Measurements from ENCODE around the gene HABP4. TPM values are rescaled to one million over a fixed set of nuclear protein-coding genes. Genes with fewer than 3 reads are reported as not detected.
A peak's percentile ranks its signal among the peaks of the same experiment; 100 is the strongest.

Gene HABP4
- total RNA-seq, 1 donor from 2014 or later, result 6.9 TPM

DNA sequence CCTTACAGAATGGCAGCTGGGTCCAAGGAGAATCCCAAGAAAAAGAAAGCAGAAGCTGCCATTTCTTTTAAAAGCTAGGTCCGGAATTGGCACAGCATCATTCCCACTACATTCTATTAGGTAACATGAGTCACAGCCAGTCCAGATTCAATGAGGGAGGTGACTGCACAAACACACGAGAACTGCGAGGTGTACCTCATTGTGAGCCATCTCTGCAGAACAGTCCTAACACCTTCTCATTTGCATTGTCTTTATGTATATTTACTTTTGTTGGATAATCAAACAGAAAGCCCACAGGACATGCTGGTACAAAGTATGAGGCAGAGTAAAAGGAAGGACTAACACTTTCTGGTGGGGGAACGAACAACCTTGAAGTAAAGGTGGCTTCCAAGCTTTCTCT, 14.6 kb upstream of the HABP4 start:
- DNase-seq (ENCODE audit: low read depth in 2 of 2), result no peak

DNA sequence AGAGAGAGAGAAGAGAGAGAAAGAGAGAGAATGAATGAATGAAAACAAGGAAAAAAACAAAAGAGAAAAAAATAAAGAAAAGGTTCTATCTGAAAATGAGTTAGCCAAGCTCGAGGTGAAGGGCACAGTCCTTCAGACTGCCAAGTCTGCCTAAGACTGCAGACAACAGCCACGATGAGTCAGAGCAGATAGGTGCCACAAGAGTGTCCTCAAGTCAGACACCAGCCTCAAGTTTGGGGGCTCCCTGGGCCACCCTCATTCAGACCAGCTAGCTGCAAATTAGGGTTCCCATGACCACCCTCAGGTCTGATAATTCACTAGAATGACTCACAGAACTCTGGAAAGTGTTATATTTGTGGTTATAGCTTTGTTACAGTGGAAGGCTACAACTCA, 13.9 kb upstream of the HABP4 start:
- no peak for DNase-seq (ENCODE audit: low read depth in 2 of 2)

DNA sequence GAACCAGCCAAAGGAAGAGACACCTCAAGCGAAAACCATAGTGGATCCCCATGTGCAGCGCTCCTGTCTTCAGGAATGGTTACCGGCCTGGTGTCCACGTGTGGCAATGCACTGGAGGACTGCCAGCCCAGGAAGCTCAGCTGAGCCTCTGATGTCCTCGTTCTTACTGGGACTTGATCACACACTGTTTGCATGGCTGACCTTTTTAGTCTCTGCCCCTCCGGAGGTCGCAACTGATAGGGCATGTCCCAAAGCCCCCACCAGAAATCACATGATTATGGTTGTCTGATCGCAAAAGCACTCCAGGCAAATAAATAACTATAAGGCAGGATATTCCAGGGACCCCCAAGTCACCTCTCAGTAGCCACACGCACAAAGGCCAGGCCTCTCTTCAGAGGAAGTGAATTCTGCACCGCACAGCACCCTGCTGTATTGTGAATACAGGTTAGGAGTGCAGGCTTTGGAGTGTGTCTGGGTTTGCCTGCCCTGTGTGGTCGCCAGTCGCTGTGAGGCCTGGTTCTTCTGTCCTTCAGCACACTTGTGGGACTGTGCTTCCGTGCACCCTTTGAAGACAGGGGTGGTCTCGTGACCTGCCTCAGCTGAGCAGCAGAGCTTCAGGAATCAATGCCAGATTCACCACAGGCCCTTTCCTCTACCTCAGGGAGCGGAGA, 13.4 kb upstream of the HABP4 start:
- no peak for DNase-seq (ENCODE audit: low read depth in 2 of 2)

DNA sequence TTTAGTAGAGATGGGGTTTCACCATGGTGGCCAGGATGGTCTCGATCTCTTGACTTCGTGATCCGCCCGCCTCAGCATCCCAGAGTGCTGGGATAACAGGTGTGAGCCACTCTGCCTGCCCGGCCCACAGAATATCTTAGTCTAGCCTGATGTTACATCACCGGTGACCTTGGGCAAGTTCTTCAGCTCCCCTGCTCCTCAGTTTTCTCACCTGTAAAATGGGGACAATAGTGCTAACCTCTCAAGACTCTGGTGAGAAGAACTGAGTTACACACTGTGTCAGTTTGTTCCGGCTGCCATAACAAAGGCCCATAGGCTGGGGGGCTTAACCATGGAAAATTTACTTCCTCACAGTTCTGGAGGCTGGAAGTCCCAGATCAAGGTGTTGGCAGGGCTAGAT, 12.5 kb upstream of the HABP4 start:
- no peak for DNase-seq (ENCODE audit: low read depth in 2 of 2)

DNA sequence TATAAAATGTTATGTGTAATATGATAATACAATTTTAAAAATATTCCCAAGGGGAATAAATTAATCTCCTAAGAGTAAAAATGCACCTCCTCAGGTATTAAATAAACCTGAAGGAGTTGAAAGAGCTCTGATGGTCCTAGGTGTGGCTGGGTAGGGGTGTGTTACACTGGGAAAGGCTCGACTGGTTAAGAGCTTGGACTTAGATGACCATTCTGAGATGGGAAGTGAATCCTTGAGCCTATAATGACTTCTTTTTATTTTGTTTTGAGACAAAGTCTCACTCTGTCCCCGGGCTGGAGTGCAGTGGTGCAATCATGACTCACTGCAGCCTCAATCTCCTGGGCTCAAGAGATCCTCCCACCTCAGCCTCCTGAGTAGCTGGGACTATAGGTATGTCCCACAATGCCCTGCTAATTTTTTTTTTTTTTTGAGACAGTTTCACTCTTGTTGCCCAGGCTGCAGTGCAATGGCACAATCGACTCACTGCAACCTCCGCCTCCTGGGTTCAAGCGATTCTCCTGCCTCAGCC, 9.2 kb upstream of the HABP4 start:
- no peak for DNase-seq (ENCODE audit: low read depth in 2 of 2)

DNA sequence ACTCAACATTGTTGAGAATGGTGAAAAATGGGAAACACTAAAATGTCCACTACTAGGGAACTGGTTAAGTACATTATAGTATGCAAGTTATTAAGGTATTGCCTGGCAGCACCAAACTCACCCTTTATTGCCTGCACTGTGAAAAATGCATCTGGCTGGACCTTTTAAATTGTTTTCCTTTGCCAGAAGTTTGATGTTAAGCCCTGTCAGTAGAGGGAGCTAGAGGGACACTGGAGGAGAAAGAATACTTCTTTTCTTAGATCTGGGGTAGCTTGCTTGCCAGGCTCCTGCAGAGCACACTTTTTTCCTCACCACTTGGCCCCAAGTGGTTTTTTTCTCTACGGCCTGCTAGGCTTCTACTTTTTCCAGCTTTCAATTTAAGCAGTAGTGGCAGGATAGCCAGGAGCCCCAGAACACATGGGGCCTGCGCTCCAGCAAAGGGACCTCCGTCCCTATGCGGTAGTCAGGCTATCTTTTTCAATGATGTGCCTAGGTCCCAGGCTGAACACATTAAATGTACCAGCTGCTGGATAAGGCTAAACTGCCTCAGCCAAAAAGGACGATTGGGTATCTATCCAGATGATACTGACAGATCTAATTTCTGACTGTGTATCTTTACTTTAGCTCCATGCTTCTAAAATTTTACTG, 8.0 kb upstream of the HABP4 start:
- DNase-seq (ENCODE audit: low read depth in 2 of 2), result peak; percentile 31 to 46

DNA sequence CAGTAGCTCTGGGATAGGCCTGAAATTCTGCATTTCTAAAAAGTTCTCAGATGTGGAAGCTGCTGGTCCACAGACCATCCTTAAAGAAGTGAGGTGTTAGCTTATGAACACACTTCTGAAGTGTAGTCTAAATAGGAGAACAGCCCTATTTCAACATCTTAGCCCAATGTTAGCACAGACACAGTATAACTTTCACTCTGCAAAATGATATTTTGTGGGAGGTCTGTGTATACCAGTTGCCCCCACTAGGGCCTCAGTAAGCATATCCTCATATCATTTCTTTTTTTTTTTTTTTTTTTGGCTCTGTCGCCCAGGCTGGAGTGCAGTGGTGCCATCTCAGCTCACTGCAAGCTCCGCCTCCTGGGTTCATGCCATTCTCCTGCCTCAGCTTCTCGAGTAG, 7.5 kb upstream of the HABP4 start:
- DNase-seq (ENCODE audit: low read depth in 2 of 2), result no peak

DNA sequence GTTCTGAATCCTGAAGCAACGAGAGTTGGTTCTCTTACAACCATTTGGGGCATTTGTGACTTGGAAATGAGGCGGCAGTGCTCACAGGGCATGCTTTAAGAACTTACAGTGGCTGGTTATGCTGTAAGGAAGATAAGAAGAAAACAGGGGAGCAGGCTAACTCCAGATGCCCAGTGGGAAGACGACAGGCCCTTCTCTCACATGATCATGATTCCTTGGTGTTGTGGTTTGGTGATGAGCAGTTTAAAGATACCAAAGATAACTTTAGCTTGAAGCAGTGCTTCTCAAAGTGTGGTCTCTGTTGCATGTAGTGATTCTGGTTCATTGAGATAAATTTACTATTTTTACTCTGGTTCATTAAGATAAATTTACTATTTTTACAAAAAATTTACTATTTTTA, 2.6 kb upstream of the HABP4 start:
- no peak for DNase-seq (ENCODE audit: low read depth in 2 of 2)

DNA sequence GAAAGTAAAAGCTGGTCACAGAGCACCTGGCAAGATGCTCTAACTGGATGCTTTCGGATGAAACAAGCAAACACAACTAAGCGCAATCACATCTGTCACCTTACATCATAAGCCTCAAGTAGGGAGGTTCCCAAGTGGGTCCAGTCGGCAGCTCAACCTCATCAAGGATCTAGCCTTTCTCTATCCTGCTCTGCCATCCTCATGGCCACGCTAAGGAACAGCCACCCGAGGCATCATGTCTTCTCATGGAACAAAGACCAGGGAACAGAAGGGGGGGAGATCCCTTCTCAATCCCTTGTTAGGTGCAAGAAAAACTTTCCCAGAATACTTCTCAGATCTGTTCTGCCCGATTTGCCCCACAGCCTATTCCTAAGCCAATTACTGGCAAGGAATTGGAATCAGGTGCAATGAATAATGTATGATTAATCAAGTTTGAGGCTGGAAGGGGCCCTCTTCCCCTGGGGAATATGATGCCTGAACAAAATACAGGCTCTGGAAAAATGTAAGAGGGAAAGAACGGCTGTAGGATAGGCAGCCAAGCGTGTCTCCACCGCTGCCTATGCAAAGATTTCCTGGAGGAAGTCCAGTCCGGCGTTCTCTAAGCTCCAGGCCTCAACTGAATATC, 1.3 kb upstream of the HABP4 start:
- DNase-seq (ENCODE audit: low read depth in 2 of 2), result no peak

DNA sequence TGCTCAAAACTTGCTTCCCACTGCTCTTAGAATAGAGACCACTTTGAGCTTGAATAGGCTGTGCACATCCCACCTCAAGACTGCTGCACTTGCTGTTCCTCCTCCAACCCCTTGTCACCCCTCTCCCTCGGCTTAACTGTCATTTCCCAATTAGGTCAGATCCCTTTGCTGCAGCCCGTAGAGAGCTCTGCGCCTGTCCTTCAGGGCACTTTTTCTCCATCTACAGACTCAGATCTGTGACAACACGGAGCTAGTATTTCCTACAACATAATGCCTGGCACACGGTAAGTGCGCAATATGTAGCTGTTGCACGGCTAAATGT, 485 bp upstream of the HABP4 start:
- no peak for DNase-seq (ENCODE audit: low read depth in 2 of 2)

DNA sequence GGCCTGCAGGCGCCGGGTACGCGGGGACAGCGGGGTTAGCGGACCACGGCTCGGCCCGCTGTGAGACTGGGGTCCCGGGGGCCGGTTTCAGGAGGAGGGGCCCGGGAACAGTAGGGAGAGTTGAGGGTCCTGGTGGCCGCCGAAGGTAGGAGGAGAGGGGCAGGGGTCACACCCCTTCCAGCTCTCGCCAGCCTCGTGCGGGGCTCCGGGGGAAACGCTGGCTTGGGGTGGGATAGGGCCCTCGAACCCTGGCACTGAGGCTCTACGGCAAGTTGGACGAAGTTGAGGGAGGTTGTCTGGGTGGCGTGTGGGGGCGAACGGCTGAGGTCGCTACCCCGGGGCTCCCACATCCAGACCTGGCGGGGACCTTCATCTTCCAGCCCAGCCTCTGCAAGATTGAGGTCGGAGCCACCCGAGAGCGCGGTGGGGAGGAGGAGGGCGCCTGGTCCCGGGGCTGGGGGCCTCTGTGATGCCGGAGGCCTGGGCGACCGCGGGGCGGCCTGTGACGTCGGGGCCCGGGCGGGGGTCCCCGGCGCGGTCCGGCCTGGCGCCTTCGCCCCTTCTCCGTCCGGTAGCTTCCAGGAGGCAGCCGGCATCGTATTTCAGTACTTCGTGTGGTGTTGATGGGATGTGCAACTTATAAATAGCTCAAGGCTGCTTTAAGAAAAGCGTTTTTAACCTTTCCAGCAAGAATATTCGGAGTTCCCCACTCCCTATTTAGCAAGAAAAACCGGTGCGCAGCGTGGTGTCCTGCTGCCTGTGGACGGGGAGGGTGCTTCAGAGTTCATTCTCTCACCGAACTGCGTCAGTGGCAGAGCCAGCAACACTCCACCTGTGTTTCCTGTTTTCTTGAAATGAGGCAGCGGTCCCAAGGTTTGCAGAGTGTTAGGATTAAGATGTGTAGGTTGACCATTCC, 902 bp downstream of the HABP4 start:
- DNase-seq (ENCODE audit: low read depth in 2 of 2), result peak; percentile 37 to 60

DNA sequence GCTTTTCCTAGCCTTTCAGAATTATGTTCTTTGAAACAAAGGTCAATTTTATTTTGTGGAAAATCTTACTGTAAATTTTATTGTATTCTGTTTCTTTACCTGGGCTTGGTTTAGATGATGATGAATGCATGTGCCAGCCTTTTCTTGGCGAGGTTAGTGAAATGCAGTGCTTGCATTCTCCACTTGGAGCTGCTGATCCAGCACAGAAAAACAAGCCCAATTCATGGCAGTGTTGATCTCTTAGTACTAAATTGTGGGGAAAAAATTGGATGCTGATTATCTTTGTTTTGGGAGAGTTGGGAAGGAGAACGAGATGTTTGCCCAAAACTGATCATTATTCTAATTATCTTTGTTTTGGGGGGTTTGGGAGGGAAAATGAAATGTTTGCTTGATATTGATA, 3.7 kb downstream of the HABP4 start:
- peak; percentile 49 to 79 for DNase-seq (ENCODE audit: low read depth in 2 of 2)

DNA sequence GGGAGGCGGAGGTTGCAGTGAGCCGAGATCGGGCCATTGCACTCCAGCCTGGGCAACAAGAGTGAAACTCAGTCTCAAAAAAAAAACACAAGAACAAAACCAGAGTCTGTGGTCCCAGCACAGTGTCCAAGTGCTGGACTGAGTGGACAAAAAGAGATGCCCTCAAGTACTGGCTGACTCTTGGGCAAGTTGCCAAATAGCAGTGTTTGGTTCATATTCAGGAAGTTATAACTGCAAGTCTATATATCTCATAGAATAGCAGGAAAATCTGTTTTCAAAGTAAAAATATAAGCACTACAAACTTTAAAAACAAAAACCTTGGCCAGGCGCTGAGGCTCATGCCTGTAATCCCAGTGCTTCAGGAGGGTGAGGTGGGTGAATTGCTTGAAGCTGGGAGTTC, 7.3 kb downstream of the HABP4 start:
- DNase-seq (ENCODE audit: low read depth in 2 of 2), result peak; percentile 28 to 66

DNA sequence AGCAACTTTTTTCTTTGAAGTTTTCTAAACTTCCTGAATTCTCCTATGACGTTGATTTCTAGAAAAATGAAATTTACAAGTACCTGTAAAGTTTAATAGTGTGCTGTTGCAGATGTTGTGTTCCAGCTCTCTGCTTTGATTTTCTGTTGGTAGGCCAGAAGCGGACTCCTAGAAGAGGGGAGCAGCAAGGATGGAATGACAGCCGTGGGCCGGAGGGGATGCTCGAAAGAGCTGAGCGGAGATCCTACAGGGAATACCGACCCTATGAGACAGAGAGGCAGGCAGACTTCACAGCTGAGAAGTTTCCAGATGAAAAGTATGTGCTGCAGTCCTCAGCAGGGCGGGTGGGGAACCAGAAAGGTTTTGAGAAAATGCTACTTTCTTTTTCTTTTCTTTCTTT, 8.3 kb downstream of the HABP4 start:
- no peak for DNase-seq (ENCODE audit: low read depth in 2 of 2)

DNA sequence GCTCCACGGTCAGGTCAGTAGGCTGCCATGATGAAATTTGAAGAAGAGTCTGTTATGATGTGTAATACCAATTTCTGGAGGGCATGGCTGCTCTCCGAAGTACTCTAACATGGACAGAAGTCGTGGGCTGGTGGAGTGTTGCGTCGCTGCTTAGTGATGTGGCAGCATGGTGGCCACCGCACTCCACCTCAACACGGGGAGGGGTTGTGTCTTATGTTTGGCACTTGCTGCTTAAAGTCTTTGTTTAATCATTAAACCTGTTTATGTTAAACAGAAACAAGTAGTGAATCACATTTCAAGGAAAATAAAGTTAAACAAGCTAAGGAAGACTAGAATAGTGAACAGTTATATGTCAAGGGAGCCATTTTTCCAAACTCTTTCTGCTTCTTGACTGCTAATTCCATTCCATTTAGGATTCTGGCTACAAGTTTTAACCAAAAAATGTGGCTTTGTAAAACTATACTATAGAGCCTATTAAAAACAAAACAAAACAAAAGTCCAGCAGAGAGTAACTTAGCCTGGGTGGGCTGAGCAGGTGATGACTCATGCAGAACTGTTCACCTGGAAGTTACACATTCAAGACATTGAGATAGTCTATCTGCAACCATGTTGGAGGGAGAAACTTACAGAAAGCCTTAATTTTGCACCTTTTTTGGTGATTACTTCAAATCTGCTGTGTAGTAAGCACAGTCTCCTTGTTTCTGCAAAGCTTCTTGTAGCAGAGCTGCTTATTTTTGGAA, 9.5 kb downstream of the HABP4 start:
- DNase-seq (ENCODE audit: low read depth in 2 of 2), result no peak

DNA sequence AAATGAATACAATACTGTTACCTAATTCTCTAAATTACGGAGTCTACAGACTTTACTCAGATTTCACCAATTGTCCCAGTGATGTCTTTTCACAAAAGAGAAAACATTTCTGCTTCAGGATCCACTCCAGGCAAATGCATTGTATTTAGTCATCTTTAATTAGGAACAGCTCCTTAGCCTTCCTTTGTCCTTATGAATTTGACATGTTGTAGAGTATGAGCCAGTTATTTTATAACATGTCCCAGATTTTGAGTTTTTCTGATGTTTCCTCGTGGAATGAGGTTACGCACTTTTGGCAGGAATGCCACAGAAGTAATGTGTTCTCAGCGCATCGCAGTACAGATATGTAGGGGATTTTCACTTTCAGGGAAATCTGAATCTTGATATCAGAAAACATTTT, 10.5 kb downstream of the HABP4 start:
- DNase-seq (ENCODE audit: low read depth in 2 of 2), result no peak

DNA sequence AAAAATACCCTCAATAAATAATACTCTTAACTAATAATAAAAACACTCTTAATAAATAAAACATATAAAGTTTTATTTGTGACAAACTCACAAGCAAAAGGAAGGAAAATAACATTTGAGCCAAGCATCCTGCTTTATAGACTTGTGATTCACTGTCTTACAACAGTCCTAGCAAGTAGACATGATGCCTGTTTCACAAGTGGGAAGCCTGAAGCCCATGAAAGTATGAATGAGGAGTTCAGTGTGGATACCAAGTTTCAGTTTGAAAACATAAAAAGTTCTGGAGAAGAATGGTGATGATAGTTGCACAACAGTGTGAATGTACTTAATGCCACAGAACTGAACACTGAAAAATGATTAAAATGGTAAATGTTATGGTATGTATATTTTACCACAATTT, 10.9 kb downstream of the HABP4 start:
- no peak for DNase-seq (ENCODE audit: low read depth in 2 of 2)

DNA sequence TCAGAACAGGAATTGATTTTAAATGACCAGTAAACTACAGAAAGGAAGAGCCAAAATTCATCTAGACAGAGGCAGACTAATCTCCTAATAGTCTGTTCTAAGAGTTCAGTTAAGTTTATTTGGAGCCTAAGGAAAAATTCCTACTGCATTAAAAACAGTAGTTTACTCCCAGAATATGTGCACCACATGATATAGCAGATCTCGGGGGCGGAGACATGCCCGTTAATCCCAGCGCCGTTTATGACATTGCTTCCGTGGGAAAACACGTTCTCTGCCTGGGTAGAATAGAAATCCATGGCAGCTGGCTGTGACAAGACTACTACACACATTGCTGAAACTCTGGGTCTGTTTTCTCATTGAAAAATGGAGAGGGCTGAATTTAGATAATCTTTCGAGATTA, 11.4 kb downstream of the HABP4 start:
- DNase-seq (ENCODE audit: low read depth in 2 of 2), result no peak

DNA sequence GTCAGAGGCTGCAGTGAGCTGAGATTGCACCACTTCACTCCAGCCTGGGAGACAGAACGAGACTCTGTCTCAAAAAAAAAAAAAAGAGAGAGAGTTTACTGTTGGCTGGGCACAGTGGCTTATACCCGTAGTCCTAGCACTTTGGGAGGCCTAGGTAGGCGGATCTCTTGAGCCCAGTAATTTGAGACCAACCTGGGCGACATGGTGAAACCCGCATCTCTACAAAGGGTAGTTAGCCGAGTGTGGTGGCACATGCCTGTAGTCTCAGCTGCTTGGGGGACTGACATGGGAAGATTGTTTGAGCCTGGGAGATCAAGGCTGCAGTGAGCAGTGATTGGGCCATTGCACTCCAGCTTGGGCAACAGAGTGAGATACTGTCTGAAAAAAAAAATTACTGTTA, 12.6 kb downstream of the HABP4 start:
- DNase-seq (ENCODE audit: low read depth in 2 of 2), result no peak

DNA sequence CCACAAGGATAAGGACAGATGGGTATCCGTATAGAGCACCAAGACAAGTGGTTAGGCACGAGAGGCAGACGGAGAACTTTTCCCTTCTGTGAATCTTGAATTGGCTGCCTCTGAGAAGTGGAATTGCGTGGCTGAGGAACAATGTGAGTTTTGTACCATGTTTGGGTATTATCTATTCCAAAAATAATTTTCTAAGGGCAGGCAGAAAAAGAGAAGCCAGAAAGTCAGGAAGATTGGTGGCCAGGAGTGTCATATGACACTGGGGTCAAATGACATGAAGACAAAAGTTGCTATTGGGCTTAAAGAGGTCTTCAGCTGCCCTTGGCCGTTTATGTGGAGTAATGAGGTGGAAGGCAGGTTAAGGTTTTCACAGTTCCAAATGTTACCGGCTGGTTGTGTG, 14.5 kb downstream of the HABP4 start:
- DNase-seq (ENCODE audit: low read depth in 2 of 2), result no peak

DNA sequence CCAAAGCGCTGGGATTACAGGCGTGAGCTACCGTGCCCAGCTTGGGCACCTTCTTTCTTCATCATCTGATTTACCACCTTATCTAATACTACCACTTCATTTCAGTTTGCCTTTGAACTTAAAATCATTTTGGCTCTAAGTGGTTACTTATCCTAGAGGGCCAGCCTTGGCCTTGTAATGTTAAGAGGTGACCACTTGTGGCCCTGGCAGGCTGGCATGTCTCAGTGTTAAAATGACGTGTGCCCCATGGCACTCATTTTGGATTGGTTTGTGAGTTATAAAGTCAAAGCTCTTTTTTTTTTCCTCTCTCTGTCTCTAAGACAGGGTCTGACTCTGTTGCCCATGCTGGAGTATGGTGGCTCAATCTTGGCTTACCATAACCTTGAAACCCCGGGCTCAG, 17.8 kb downstream of the HABP4 start:
- no peak for DNase-seq (ENCODE audit: low read depth in 2 of 2)
